Gastroesophageal sphincter (tissue), 4 donors: ENCODE data around the gene AFF3. TPM values are rescaled to one million over a fixed set of nuclear protein-coding genes. Genes with fewer than 3 reads are reported as not detected.

Experiments used
- ATAC-seq: fragments of 150-250 bp; one replicate; pipeline ENCODE4 v1.9.1; 2016; ENCODE audit warnings: mild to moderate bottlenecking, moderate library complexity
- H3K27ac ChIP-seq, 4 donors: fragments of 200-600 bp; sonication (generic) in 3 of 4; 1 replicate in 3 of 4; 2 replicates in 1 of 4; pipeline ENCODE4 v1.5.1; 2016 to 2019
- H3K27me3 ChIP-seq: fragments of 200-600 bp; sonication (generic); one replicate; pipeline ENCODE4 v1.5.1; 2019
- H3K36me3 ChIP-seq, 2 donors: fragments of 200-600 bp; sonication (generic); one replicate each; pipeline ENCODE4 v1.5.1; 2019; ENCODE audit warnings: control low read depth in 1 of 2
- H3K4me1 ChIP-seq, 3 donors: fragments of 200-600 bp; sonication (generic); 1 replicate in 2 of 3; 2 replicates in 1 of 3; pipeline ENCODE4 v1.5.1; 2016 to 2019; ENCODE audit warnings: control low read depth in 2 of 3
- H3K4me3 ChIP-seq, 2 donors: fragments of 200-600 bp; sonication (generic); one replicate each; pipeline ENCODE4 v1.5.1; 2019; ENCODE audit warnings: mild to moderate bottlenecking in 1 of 2, moderate library complexity in 1 of 2
- H3K9me3 ChIP-seq, 3 donors: fragments of 200-600 bp; sonication (generic); one replicate each; pipeline ENCODE4 v1.5.1; 2017 to 2019; ENCODE audit warnings: control low read depth in 2 of 3
- EP300 ChIP-seq: sonication (generic); formaldehyde crosslinking; IDR thresholded peaks from one replicate; pipeline ENCODE4 v1.6.1; 2017; ENCODE audit warnings: antibody characterized with exemption, mild to moderate bottlenecking
- POLR2A ChIP-seq, 2 donors: fragments of 450-650 bp; IDR thresholded peaks; one replicate each; pipeline ENCODE4 v1.6.1; 2017; ENCODE audit warnings: antibody characterized with exemption in 2 of 2, mild to moderate bottlenecking in 2 of 2, moderate library complexity in 1 of 2
- POLR2AphosphoS5 ChIP-seq: sonication (generic); formaldehyde crosslinking; IDR thresholded peaks from one replicate; pipeline ENCODE4 v1.6.1; 2017; ENCODE audit warnings: antibody characterized with exemption
- WGBS, 2 donors: methylation state at CpG; one replicate each; pipeline ENCODE4 v1.1.5; 2018; ENCODE audit warnings: low coverage in 1 of 2; 5-methylcytosine and 5-hydroxymethylcytosine counted together
- total RNA-seq, 4 donors: library from RNA; depleted of rRNA; stranded (reverse); fragments of >200 nt; gene quantifications; one replicate each; pipeline ENCODE4 v1.1.0, GENCODE V29; 2016
- TF ChIP-seq, protein P1 (sequence below), 4 experiments: fragments of 200-600 bp in 2 of 4; fragments of 450-650 bp in 2 of 4; sonication (generic) in 1 of 4; IDR thresholded peaks; one replicate each; pipeline ENCODE4 v1.5.1; 2017 to 2019; ENCODE audit warnings: antibody characterized with exemption in 4 of 4, mild to moderate bottlenecking in 2 of 4, moderate library complexity in 2 of 4

The AFF3 gene
- total RNA-seq, 4 donors from 2014 or later, result 15.4 to 74.8 (median 37.7) TPM

- H3K4me3 ChIP-seq, result no peak overlapping the region
- H3K27ac ChIP-seq, result no peak overlapping the region
These were observed 484 bp downstream of the AFF3 start for GRCh38 chr2:100141906-100142305.

DNA sequence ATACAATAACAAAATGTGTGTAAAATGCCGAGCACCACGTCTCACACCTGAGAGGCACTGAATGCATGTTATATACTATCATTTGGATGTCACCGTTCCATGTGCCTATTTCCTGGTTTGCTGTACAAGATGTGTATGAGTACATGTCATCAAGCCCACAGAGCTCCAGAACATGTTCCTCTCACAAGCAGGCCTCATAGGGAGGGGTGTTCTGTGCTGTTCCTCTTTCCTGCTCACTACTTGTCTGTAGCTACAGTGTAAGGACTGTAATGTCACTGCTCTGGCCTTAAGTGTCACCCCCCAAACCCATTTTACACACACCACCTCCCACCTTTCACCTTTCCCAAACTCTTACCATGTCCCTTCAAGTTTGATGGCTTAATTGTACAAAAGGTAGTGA lies 1.8 kb downstream of the AFF3 start:
- H3K27ac ChIP-seq, result no peak overlapping the region
- 93 to 95% methylated on average over 2 to 3 of the region's 3 CpGs for WGBS, 2 donors
- H3K4me1 ChIP-seq, result no peaks in the 10 kb centered on the region
- H3K4me3 ChIP-seq, result no peak overlapping the region
- no peaks in the 10 kb centered on the region for H3K27me3 ChIP-seq
- TF ChIP-seq, protein P1, sequence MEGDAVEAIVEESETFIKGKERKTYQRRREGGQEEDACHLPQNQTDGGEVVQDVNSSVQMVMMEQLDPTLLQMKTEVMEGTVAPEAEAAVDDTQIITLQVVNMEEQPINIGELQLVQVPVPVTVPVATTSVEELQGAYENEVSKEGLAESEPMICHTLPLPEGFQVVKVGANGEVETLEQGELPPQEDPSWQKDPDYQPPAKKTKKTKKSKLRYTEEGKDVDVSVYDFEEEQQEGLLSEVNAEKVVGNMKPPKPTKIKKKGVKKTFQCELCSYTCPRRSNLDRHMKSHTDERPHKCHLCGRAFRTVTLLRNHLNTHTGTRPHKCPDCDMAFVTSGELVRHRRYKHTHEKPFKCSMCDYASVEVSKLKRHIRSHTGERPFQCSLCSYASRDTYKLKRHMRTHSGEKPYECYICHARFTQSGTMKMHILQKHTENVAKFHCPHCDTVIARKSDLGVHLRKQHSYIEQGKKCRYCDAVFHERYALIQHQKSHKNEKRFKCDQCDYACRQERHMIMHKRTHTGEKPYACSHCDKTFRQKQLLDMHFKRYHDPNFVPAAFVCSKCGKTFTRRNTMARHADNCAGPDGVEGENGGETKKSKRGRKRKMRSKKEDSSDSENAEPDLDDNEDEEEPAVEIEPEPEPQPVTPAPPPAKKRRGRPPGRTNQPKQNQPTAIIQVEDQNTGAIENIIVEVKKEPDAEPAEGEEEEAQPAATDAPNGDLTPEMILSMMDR (IDR thresholded peaks at IDR 0.05), result no peak
- TF ChIP-seq POLR2AphosphoS5, result no peak
- TF ChIP-seq POLR2A (IDR thresholded peaks at IDR 0.05), result no peak
- no peaks in the 10 kb centered on the region for H3K9me3 ChIP-seq
- no peak for ATAC-seq
- no peaks in the 10 kb centered on the region for H3K36me3 ChIP-seq

More at GRCh38 chr2:100141906-100142305, 484 bp downstream of the AFF3 start:
- Histone ChIP-seq H3K4me1 (no peaks in the 10 kb centered on the region), H3K36me3 (no peaks in the 10 kb centered on the region), H3K9me3 (no peaks in the 10 kb centered on the region), H3K27me3 (no peaks in the 10 kb centered on the region)
- WGBS, 2 donors, result 94 to 100% methylated on average over 2 to 3 of the region's 3 CpGs
- ATAC-seq, result no peak
- TF ChIP-seq POLR2AphosphoS5 (no peak), EP300 (no peak), POLR2A (IDR thresholded peaks at IDR 0.05) (no peak)
- TF ChIP-seq, protein P1 (IDR thresholded peaks at IDR 0.05), result no peak

DNA sequence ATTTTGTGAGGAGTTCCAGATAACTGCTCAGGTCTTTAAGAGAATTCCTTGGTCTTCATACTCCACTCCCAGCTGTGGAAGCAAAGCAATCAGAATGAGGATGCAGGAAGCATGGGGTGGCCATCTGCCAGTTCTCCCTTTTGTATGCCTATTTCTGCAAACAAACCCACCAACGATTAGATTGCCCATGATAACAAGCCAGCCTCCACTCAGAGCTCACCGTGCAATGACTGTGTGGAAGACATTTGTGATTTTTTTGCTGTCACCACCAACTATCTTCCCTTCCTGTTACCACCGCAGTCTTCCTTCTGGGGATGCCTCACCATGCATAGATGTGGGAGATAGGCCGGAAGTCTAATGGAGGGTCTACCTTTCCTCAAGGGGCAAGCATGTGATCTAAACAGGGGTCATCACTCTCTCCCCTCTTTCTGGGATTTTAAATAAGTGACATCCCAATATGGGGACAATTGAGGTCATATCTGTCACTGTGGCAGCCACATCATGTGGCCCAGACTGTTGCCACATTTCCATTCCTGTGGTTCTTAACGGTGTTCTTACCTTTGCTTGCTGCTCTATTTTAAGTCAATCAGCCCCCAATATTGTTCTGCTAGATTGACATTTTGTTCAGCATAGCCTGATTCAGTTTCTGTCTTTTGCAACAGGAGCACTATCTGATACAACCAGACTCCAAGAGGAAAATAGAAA lies 4.4 kb downstream of the AFF3 start:
- Histone ChIP-seq H3K4me3 (no peak overlapping the region), H3K27ac (no peak overlapping the region), H3K9me3 (no peaks in the 10 kb centered on the region), H3K27me3 (no peaks in the 10 kb centered on the region), H3K36me3 (no peaks in the 10 kb centered on the region), H3K4me1 (no peaks in the 10 kb centered on the region)
- TF ChIP-seq EP300 (no peak), POLR2AphosphoS5 (no peak), POLR2A (IDR thresholded peaks at IDR 0.05) (no peak)
- TF ChIP-seq, protein P1 (IDR thresholded peaks at IDR 0.05), result no peak
- ATAC-seq, result no peak
- 63 to 77% methylated on average over 4 of the region's 5 CpGs for WGBS, 2 donors

DNA sequence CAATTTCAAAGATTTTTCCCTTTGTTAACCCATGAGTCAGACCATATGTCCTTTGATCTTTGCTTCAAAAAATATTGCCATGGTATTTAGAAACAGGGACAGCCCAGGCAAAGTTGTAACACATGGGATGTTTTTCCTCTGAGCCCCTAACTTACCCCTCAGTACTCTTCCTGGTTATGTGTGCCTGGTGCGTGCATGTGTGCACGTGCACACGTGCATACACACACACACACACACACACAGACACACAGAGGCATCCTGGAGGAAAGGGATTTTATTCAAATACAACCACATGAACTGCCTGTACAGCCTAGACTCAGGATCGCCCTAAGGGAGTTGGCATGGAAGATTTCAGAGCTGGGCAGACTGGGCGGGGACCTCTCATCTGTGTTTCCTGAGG lies 5.1 kb downstream of the AFF3 start:
- ATAC-seq, result no peak
- no peaks in the 10 kb centered on the region for H3K36me3 ChIP-seq
- H3K4me3 ChIP-seq, result no peak overlapping the region
- H3K4me1 ChIP-seq, result no peaks in the 10 kb centered on the region
- TF ChIP-seq, protein P1 (IDR thresholded peaks at IDR 0.05), result no peak
- TF ChIP-seq POLR2AphosphoS5 (no peak), EP300 (no peak), POLR2A (IDR thresholded peaks at IDR 0.05) (no peak)
- WGBS, 2 donors, result no CpG with 5 or more reads among the region's 5 CpGs
- no peak overlapping the region for H3K27ac ChIP-seq
- no peaks in the 10 kb centered on the region for H3K27me3 ChIP-seq
- no peaks in the 10 kb centered on the region for H3K9me3 ChIP-seq

GRCh38 chr2:100136310-100136709 lies 6.1 kb downstream of the AFF3 start:
- TF ChIP-seq, protein P1 (IDR thresholded peaks at IDR 0.05), result no peak
- TF ChIP-seq POLR2AphosphoS5, result no peak
- TF ChIP-seq EP300, result no peak
- TF ChIP-seq POLR2A (IDR thresholded peaks at IDR 0.05), result no peak
- H3K4me1 ChIP-seq, result no peaks in the 10 kb centered on the region
- H3K27ac ChIP-seq, result no peak overlapping the region
- H3K4me3 ChIP-seq, result no peak overlapping the region
- 84 to 92% methylated on average over 4 of the region's 4 CpGs for WGBS, 2 donors
- H3K27me3 ChIP-seq, result no peaks in the 10 kb centered on the region
- no peaks in the 10 kb centered on the region for H3K9me3 ChIP-seq
- ATAC-seq, result no peak
- no peaks in the 10 kb centered on the region for H3K36me3 ChIP-seq
